Suprapubic skin (tissue), 4 donors: Measurements from ENCODE around the gene CPEB4. TPM values are rescaled to one million over a fixed set of nuclear protein-coding genes. Genes with fewer than 3 reads are reported as not detected.
A peak's percentile ranks its signal among the peaks of the same experiment; 100 is the strongest.

Source experiments
- DNase-seq, 2 donors: peaks; one replicate each; pipeline ENCODE4 v3.0.0-alpha.2; 2019; ENCODE audit warnings: low spot score in 2 of 2
- H3K27ac ChIP-seq: fragments of 200-600 bp; sonication (generic); one replicate; pipeline ENCODE4 v1.5.1; 2019
- H3K27me3 ChIP-seq: fragments of 200-600 bp; sonication (generic); one replicate; pipeline ENCODE4 v1.5.1; 2019
- H3K36me3 ChIP-seq: fragments of 200-600 bp; sonication (generic); one replicate; pipeline ENCODE4 v1.5.1; 2019
- H3K4me1 ChIP-seq: fragments of 200-600 bp; sonication (generic); one replicate; pipeline ENCODE4 v1.5.1; 2019
- H3K4me3 ChIP-seq: fragments of 200-600 bp; sonication (generic); one replicate; pipeline ENCODE4 v1.5.1; 2019; ENCODE audit warnings: mild to moderate bottlenecking
- H3K9me3 ChIP-seq: fragments of 200-600 bp; sonication (generic); one replicate; pipeline ENCODE4 v1.5.1; 2019
- EP300 ChIP-seq: sonication (generic); formaldehyde crosslinking; IDR thresholded peaks from one replicate; pipeline ENCODE4 v1.6.1; 2017; ENCODE audit warnings: antibody characterized with exemption
- POLR2A ChIP-seq, 2 donors: fragments of 450-650 bp; IDR thresholded peaks; one replicate each; pipeline ENCODE4 v1.6.1; 2017; ENCODE audit warnings: antibody characterized with exemption in 2 of 2, mild to moderate bottlenecking in 2 of 2, moderate library complexity in 2 of 2
- POLR2AphosphoS5 ChIP-seq, 3 donors: sonication (generic); formaldehyde crosslinking; IDR thresholded peaks; one replicate each; pipeline ENCODE4 v1.6.1; 2017; ENCODE audit warnings: antibody characterized with exemption in 3 of 3
- WGBS: methylation state at CpG from one replicate; pipeline ENCODE4 v1.1.5; 2018; 5-methylcytosine and 5-hydroxymethylcytosine counted together
- total RNA-seq, 4 donors: library from RNA; depleted of rRNA; stranded (reverse); fragments of >200 nt; gene quantifications; one replicate each; pipeline ENCODE4 v1.1.0, GENCODE V29; 2016
- TF ChIP-seq, protein P1 (sequence below), 2 donors: fragments of 200-600 bp in 1 of 2; fragments of 450-650 bp in 1 of 2; sonication (generic) in 1 of 2; IDR thresholded peaks; one replicate each; pipeline ENCODE4 v1.5.1; 2016 to 2019; ENCODE audit warnings: antibody characterized with exemption in 2 of 2, mild to moderate bottlenecking in 1 of 2, moderate library complexity in 1 of 2

Gene CPEB4
- total RNA-seq, 4 donors from 2014 or later: 45.2 to 70.7 (median 52.5) TPM

GRCh38 chr5:173862047-173862477, 26.1 kb upstream of the CPEB4 start:
- no peak overlapping the region for H3K27ac ChIP-seq
- WGBS: 93% methylated on average over 4 of the region's 4 CpGs
- H3K4me1 ChIP-seq: peaks cover 9% of the 10 kb centered on the region

DNA sequence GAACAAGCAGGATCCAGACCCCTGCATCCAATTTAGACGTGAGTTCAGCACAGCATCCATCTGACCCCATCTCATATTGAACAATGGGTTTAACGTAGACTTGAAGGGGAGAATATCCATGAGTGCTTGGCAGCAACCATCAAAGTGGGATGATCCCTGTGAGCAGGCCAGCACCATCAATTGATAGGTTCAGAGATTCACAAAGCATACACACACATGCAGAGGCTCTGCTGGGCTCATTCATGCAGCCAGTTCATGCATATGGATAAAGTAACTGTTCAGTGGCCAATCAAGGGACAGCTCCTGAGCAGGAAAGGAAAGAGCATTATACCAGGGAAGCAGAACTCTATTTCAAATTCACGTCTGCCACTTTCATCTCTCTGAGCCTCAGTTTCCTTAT, 24.8 kb upstream of the CPEB4 start:
- TF ChIP-seq POLR2A (IDR thresholded peaks at IDR 0.05): no peak
- no peak for TF ChIP-seq POLR2AphosphoS5 (IDR thresholded peaks at IDR 0.05)
- TF ChIP-seq, protein P1, sequence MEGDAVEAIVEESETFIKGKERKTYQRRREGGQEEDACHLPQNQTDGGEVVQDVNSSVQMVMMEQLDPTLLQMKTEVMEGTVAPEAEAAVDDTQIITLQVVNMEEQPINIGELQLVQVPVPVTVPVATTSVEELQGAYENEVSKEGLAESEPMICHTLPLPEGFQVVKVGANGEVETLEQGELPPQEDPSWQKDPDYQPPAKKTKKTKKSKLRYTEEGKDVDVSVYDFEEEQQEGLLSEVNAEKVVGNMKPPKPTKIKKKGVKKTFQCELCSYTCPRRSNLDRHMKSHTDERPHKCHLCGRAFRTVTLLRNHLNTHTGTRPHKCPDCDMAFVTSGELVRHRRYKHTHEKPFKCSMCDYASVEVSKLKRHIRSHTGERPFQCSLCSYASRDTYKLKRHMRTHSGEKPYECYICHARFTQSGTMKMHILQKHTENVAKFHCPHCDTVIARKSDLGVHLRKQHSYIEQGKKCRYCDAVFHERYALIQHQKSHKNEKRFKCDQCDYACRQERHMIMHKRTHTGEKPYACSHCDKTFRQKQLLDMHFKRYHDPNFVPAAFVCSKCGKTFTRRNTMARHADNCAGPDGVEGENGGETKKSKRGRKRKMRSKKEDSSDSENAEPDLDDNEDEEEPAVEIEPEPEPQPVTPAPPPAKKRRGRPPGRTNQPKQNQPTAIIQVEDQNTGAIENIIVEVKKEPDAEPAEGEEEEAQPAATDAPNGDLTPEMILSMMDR (IDR thresholded peaks at IDR 0.05): no peak
- TF ChIP-seq EP300: no peak
- H3K4me1 ChIP-seq: peaks cover 9% of the 10 kb centered on the region

More at GRCh38 chr5:173862047-173862477, 26.1 kb upstream of the CPEB4 start:
- TF ChIP-seq EP300 (no peak), POLR2AphosphoS5 (IDR thresholded peaks at IDR 0.05) (no peak), POLR2A (IDR thresholded peaks at IDR 0.05) (no peak)
- TF ChIP-seq, protein P1 (IDR thresholded peaks at IDR 0.05): no peak
- Histone ChIP-seq H3K27me3 (no peaks in the 10 kb centered on the region), H3K36me3 (no peaks in the 10 kb centered on the region), H3K4me3 (no peak overlapping the region), H3K9me3 (no peaks in the 10 kb centered on the region)
- no peak for DNase-seq

GRCh38 chr5:173864126-173865050, 23.8 kb upstream of the CPEB4 start:
- DNase-seq: no peak
- peak overlapping the region; percentile 37 for H3K27ac ChIP-seq
- no peaks in the 10 kb centered on the region for H3K27me3 ChIP-seq
- H3K4me1 ChIP-seq: peaks cover 16% of the 10 kb centered on the region
- no peak overlapping the region for H3K4me3 ChIP-seq
- no peaks in the 10 kb centered on the region for H3K36me3 ChIP-seq
- 71% methylated on average over 10 of the region's 10 CpGs for WGBS
- TF ChIP-seq, protein P1 (IDR thresholded peaks at IDR 0.05): no peak
- TF ChIP-seq POLR2A (IDR thresholded peaks at IDR 0.05) (no peak), POLR2AphosphoS5 (IDR thresholded peaks at IDR 0.05) (no peak), EP300 (no peak)
- no peaks in the 10 kb centered on the region for H3K9me3 ChIP-seq

More for the DNA sequence above, 24.8 kb upstream of the CPEB4 start:
- H3K4me3 ChIP-seq: no peak overlapping the region
- H3K36me3 ChIP-seq: no peaks in the 10 kb centered on the region
- H3K9me3 ChIP-seq: no peaks in the 10 kb centered on the region
- H3K27ac ChIP-seq: no peak overlapping the region
- DNase-seq: no peak
- H3K27me3 ChIP-seq: no peaks in the 10 kb centered on the region
- 84% methylated on average over 3 of the region's 3 CpGs for WGBS

DNA sequence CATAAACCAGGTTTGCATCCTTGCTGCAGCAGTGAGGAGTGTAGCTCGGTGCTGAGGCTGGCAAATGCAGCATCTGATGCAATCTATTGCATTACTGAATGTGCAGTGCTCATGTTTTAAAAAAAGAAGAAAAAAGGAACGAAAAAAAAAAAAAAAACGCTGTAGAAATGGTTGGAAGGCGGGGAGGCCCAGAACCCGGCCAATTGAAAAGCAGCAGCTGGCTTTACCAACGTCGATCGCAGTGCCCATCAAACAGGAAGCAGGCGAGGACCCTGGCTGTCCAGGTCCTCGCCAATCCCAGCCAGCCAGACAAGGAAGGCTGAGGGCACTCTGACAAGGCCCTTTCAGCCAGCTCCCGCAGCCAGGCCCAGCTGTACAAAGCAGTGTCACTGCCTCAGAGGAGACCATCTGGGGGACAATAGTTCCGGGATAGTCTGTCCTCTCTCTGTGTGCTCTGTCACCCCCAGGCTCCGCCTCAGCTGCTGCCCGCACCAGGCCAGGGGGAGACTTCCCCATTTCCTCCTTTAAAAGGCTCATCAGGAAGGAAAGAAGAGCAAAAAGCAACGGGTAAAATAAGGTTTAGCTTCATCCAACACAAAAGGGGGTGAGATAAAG, 21.8 kb upstream of the CPEB4 start:
- peaks cover 19% of the 10 kb centered on the region for H3K4me1 ChIP-seq
- H3K4me3 ChIP-seq: no peak overlapping the region
- H3K36me3 ChIP-seq: no peaks in the 10 kb centered on the region
- peak overlapping the region; percentile 46 for H3K27ac ChIP-seq
- 74% methylated on average over 15 of the region's 15 CpGs for WGBS
- DNase-seq: no peak
- TF ChIP-seq EP300: no peak
- no peak for TF ChIP-seq POLR2AphosphoS5 (IDR thresholded peaks at IDR 0.05)
- no peak for TF ChIP-seq POLR2A (IDR thresholded peaks at IDR 0.05)
- TF ChIP-seq, protein P1 (IDR thresholded peaks at IDR 0.05): no peak
- no peaks in the 10 kb centered on the region for H3K9me3 ChIP-seq
- H3K27me3 ChIP-seq: no peaks in the 10 kb centered on the region
